ENCODE measurements around the gene CASP7. TPM values are rescaled to one million over a fixed set of nuclear protein-coding genes. Genes with fewer than 3 reads are reported as not detected.

Gene CASP7
- total and polyA plus RNA-seq, 4 donors = 16.5 to 35.2 (median 19.9) TPM

GRCh38 chr10:113695691-113696090 is 16.0 kb downstream of the CASP7 start:
- Histone ChIP-seq H3K4me1 (ENCODE audit: control insufficient read depth in 1 of 2, insufficient read depth in 2 of 2, low read length in 2 of 2) (no peaks in the 10 kb centered on the region), H3K4me3 (ENCODE audit: low read length in 2 of 2) (no peak overlapping the region), H3K36me3 (ENCODE audit: control insufficient read depth in 1 of 2, insufficient read depth in 2 of 2, low read length in 1 of 2) (peaks cover 8 to 15% of the 10 kb centered on the region in 2 donors), H3K9me3 (ENCODE audit: control insufficient read depth, low read length) (peaks cover 7% of the 10 kb centered on the region), H3K27ac (ENCODE audit: low read depth in 1 of 2, low read length in 2 of 2) (no peak overlapping the region), H3K27me3 (ENCODE audit: control insufficient read depth in 1 of 2, insufficient read depth in 2 of 2, low read length in 1 of 2) (no peaks in the 10 kb centered on the region)
- intact Hi-C loops (cut with DNase I) = no loop called here
- no peak for DNase-seq
- no peak for ATAC-seq (ENCODE audit: low FRiP score)
- WGBS, 2 donors = 100% methylated on average over 1 of the region's 1 CpG

DNA sequence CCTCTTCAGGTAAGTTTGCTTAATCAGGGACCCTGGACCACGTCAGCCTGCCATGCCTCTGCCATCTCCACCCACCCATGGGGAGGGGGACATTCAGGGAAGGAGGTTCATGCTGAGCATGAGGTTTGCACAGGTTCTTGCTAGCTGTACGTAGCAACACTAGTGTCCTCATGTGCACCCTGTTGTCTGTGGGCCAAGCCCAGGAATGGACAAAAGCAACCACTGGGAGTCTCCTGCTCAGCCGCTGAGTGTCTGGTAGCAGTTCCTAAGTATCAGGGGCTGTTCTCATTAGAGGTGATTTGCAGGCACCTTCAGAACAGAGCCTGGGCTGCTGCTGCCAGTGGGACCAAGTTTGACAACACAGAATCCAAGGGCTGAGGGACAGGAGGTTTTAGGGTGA is 17.9 kb downstream of the CASP7 start:
- Histone ChIP-seq H3K27ac (ENCODE audit: low read depth in 1 of 2, low read length in 2 of 2) (no peak overlapping the region), H3K27me3 (ENCODE audit: control insufficient read depth in 1 of 2, insufficient read depth in 2 of 2, low read length in 1 of 2) (no peaks in the 10 kb centered on the region), H3K4me3 (ENCODE audit: low read length in 2 of 2) (no peak overlapping the region), H3K36me3 (ENCODE audit: control insufficient read depth in 1 of 2, insufficient read depth in 2 of 2, low read length in 1 of 2) (peaks cover 8 to 12% of the 10 kb centered on the region in 2 donors), H3K9me3 (ENCODE audit: control insufficient read depth, low read length) (peaks cover 2% of the 10 kb centered on the region), H3K4me1 (ENCODE audit: control insufficient read depth in 1 of 2, insufficient read depth in 2 of 2, low read length in 2 of 2) (no peaks in the 10 kb centered on the region)
- intact Hi-C loops (cut with DNase I) = no loop called here
- WGBS, 2 donors = 76 to 93% methylated on average over 3 of the region's 3 CpGs
- no peak for DNase-seq
- no peak for ATAC-seq (ENCODE audit: low FRiP score)

DNA sequence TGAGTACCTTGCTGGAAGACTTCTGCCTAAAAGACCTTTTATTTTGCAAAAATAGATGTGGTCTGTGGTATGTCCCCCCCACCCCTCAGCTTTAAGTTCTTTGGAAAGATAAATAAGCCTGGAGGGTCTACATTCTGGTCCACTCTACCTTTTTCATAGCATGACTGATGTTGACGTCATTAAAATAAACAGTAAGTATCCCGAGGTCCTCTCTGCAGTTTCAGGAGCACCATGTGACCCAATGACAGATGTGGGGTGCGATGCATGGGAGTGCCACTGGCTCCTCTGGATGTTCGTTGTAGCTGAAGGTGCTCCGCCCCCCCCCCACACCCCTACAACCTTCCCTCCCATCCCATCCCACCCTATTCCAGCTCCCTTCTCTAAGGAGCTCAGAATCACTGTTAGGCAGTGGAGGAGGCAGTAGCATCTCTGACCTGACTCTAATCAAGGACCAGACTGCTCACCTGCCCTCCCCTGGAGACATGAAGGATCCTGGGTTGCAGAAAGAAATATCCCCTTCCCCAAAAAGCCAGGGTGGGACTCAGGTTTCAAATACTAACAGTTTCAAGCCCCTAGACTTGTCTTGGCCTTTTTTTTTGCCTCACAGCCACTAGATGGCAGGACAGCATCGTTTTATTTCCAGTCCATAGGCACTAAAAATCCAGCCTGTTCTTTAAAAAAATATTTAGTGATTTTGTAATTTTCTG is 25.1 kb downstream of the CASP7 start:
- WGBS, 2 donors = 33 to 39% methylated on average over 6 of the region's 6 CpGs
- DNase-seq = no peak
- Histone ChIP-seq H3K4me3 (ENCODE audit: low read length in 2 of 2) (no peak overlapping the region), H3K4me1 (ENCODE audit: control insufficient read depth in 1 of 2, insufficient read depth in 2 of 2, low read length in 2 of 2) (no peaks in the 10 kb centered on the region), H3K9me3 (ENCODE audit: control insufficient read depth, low read length) (no peaks in the 10 kb centered on the region), H3K27ac (ENCODE audit: low read depth in 1 of 2, low read length in 2 of 2) (no peak overlapping the region), H3K36me3 (ENCODE audit: control insufficient read depth in 1 of 2, insufficient read depth in 2 of 2, low read length in 1 of 2) (no peaks in the 10 kb centered on the region), H3K27me3 (ENCODE audit: control insufficient read depth in 1 of 2, insufficient read depth in 2 of 2, low read length in 1 of 2) (no peaks in the 10 kb centered on the region)
- intact Hi-C loops (cut with DNase I) = loop anchor here in 1 of 2 donors (10.0 kb wide), 2 partner anchors 90 to 400 kb away; no protein-coding TSS in a partner anchor
- no peak for ATAC-seq (ENCODE audit: low FRiP score)

DNA sequence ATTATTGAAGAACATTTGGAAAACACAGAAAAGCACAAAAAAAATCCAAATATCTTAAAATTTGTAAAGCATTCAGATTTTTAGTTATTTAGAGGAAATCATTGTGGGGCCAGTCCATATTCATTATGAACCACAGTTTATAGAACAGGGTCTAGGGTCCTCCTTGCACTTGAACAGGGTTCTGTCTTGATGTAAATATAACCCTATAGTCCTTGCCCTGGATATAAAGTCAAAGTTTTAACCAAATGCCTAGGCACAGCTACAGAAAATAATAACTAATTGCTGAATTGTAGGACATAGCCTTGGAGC is 25.6 kb downstream of the CASP7 start:
- no peaks in the 10 kb centered on the region for H3K9me3 ChIP-seq (ENCODE audit: control insufficient read depth, low read length)
- ATAC-seq (ENCODE audit: low FRiP score) (no peak), DNase-seq (no peak)
- H3K27me3 ChIP-seq (ENCODE audit: control insufficient read depth in 1 of 2, insufficient read depth in 2 of 2, low read length in 1 of 2) = no peaks in the 10 kb centered on the region
- peaks cover 0 to under 1% of the 10 kb centered on the region in 2 donors for H3K4me1 ChIP-seq (ENCODE audit: control insufficient read depth in 1 of 2, insufficient read depth in 2 of 2, low read length in 2 of 2)
- no peaks in the 10 kb centered on the region for H3K36me3 ChIP-seq (ENCODE audit: control insufficient read depth in 1 of 2, insufficient read depth in 2 of 2, low read length in 1 of 2)
- H3K4me3 ChIP-seq (ENCODE audit: low read length in 2 of 2) = no peak overlapping the region
- intact Hi-C loops (cut with DNase I) = loop anchor here in 1 of 2 donors (10.0 kb wide), 2 partner anchors 90 to 400 kb away; no protein-coding TSS in a partner anchor
- H3K27ac ChIP-seq (ENCODE audit: low read depth in 1 of 2, low read length in 2 of 2) = no peak overlapping the region

DNA sequence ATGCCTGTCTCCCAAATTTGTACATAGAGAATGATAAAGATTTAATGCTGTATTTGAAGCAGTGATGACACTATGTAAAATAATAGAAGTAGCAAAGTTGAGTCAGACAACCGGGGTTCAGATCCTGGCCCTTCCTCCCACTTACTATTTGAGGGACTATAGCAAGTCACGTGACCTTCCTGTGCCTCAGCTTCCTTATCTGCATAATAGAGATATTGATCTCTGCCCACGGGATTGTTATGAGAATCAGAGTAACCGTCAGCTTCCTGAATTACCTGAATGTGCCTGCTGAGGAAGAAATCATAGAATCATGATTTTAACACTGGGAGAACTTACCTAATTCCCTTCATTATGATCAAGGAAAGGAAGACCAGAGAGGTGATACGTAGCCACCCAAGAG is 26.9 kb downstream of the CASP7 start:
- Histone ChIP-seq H3K4me3 (ENCODE audit: low read length in 2 of 2) (no peak overlapping the region), H3K9me3 (ENCODE audit: control insufficient read depth, low read length) (no peaks in the 10 kb centered on the region), H3K27ac (ENCODE audit: low read depth in 1 of 2, low read length in 2 of 2) (no peak overlapping the region), H3K27me3 (ENCODE audit: control insufficient read depth in 1 of 2, insufficient read depth in 2 of 2, low read length in 1 of 2) (no peaks in the 10 kb centered on the region), H3K36me3 (ENCODE audit: control insufficient read depth in 1 of 2, insufficient read depth in 2 of 2, low read length in 1 of 2) (peaks cover 0 to 1% of the 10 kb centered on the region in 2 donors), H3K4me1 (ENCODE audit: control insufficient read depth in 1 of 2, insufficient read depth in 2 of 2, low read length in 2 of 2) (peaks cover 0 to 2% of the 10 kb centered on the region in 2 donors)
- WGBS, 2 donors = 76 to 80% methylated on average over 5 of the region's 5 CpGs
- no peak for ATAC-seq (ENCODE audit: low FRiP score)
- no peak for DNase-seq
- intact Hi-C loops (cut with DNase I) = loop anchor here in 1 of 2 donors (10.0 kb wide), 2 partner anchors 88 to 398 kb away; no protein-coding TSS in a partner anchor

GRCh38 chr10:113708640-113709039 is 28.9 kb downstream of the CASP7 start:
- Histone ChIP-seq H3K36me3 (ENCODE audit: control insufficient read depth in 1 of 2, insufficient read depth in 2 of 2, low read length in 1 of 2) (peaks cover 0 to 2% of the 10 kb centered on the region in 2 donors), H3K4me1 (ENCODE audit: control insufficient read depth in 1 of 2, insufficient read depth in 2 of 2, low read length in 2 of 2) (peaks cover 0 to 2% of the 10 kb centered on the region in 2 donors), H3K9me3 (ENCODE audit: control insufficient read depth, low read length) (no peaks in the 10 kb centered on the region), H3K27ac (ENCODE audit: low read depth in 1 of 2, low read length in 2 of 2) (no peak overlapping the region), H3K4me3 (ENCODE audit: low read length in 2 of 2) (no peak overlapping the region), H3K27me3 (ENCODE audit: control insufficient read depth in 1 of 2, insufficient read depth in 2 of 2, low read length in 1 of 2) (no peaks in the 10 kb centered on the region)
- 95% methylated on average over 6 of the region's 6 CpGs for WGBS, 2 donors
- ATAC-seq (ENCODE audit: low FRiP score) = no peak
- no peak for DNase-seq
- intact Hi-C loops (cut with DNase I) = loop anchor here in 1 of 2 donors (10.0 kb wide), 2 partner anchors 86 to 396 kb away; no protein-coding TSS in a partner anchor

- Histone ChIP-seq H3K27me3 (ENCODE audit: control insufficient read depth in 1 of 2, insufficient read depth in 2 of 2, low read length in 1 of 2) (no peaks in the 10 kb centered on the region), H3K27ac (ENCODE audit: low read depth in 1 of 2, low read length in 2 of 2) (no peak overlapping the region), H3K36me3 (ENCODE audit: control insufficient read depth in 1 of 2, insufficient read depth in 2 of 2, low read length in 1 of 2) (peaks cover 0 to 2% of the 10 kb centered on the region in 2 donors), H3K4me1 (ENCODE audit: control insufficient read depth in 1 of 2, insufficient read depth in 2 of 2, low read length in 2 of 2) (peaks cover 0 to 2% of the 10 kb centered on the region in 2 donors), H3K4me3 (ENCODE audit: low read length in 2 of 2) (no peak overlapping the region), H3K9me3 (ENCODE audit: control insufficient read depth, low read length) (no peaks in the 10 kb centered on the region)
- 50 to 59% methylated on average over 8 of the region's 8 CpGs for WGBS, 2 donors
- DNase-seq (no peak), ATAC-seq (ENCODE audit: low FRiP score) (no peak)
- intact Hi-C loops (cut with DNase I) = loop anchor here in 1 of 2 donors (10.0 kb wide), 2 partner anchors 85 to 395 kb away; no protein-coding TSS in a partner anchor
Observed at GRCh38 chr10:113709221-113709838, 29.6 kb downstream of the CASP7 start.

DNA sequence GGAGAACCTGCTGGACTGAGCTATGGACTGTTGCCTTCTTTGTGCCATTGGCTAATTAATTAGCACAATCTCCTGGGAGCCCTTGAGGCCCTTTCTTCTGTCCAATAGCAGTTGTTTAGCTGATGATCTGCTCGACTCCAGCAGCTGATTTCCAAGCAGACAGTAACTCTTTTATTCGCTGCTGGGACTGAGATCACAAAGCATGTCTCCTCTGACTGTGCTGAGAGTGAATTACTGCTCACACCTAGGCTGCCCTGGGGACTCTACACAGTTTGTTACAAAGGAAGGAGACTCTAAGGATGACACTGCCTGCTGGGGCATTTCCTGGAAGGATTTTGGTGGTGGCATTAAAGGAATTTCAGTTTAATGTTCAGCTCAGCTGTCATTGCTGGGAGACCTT is 31.4 kb downstream of the CASP7 start:
- intact Hi-C loops (cut with DNase I) = no loop called here
- WGBS, 2 donors = 75 to 78% methylated on average over 2 of the region's 2 CpGs
- Histone ChIP-seq H3K27me3 (ENCODE audit: control insufficient read depth in 1 of 2, insufficient read depth in 2 of 2, low read length in 1 of 2) (no peaks in the 10 kb centered on the region), H3K4me1 (ENCODE audit: control insufficient read depth in 1 of 2, insufficient read depth in 2 of 2, low read length in 2 of 2) (peaks cover 0 to 2% of the 10 kb centered on the region in 2 donors), H3K36me3 (ENCODE audit: control insufficient read depth in 1 of 2, insufficient read depth in 2 of 2, low read length in 1 of 2) (peaks cover 0 to 2% of the 10 kb centered on the region in 2 donors), H3K4me3 (ENCODE audit: low read length in 2 of 2) (no peak overlapping the region), H3K27ac (ENCODE audit: low read depth in 1 of 2, low read length in 2 of 2) (no peak overlapping the region), H3K9me3 (ENCODE audit: control insufficient read depth, low read length) (no peaks in the 10 kb centered on the region)
- ATAC-seq (ENCODE audit: low FRiP score) (no peak), DNase-seq (no peak)

GRCh38 chr10:113712024-113712423 is 32.3 kb downstream of the CASP7 start:
- ATAC-seq (ENCODE audit: low FRiP score) (no peak), DNase-seq (no peak)
- intact Hi-C loops (cut with DNase I) = no loop called here
- Histone ChIP-seq H3K4me1 (ENCODE audit: control insufficient read depth in 1 of 2, insufficient read depth in 2 of 2, low read length in 2 of 2) (peaks cover 0 to 2% of the 10 kb centered on the region in 2 donors), H3K27me3 (ENCODE audit: control insufficient read depth in 1 of 2, insufficient read depth in 2 of 2, low read length in 1 of 2) (no peaks in the 10 kb centered on the region), H3K27ac (ENCODE audit: low read depth in 1 of 2, low read length in 2 of 2) (no peak overlapping the region), H3K4me3 (ENCODE audit: low read length in 2 of 2) (no peak overlapping the region), H3K36me3 (ENCODE audit: control insufficient read depth in 1 of 2, insufficient read depth in 2 of 2, low read length in 1 of 2) (peaks cover 0 to 2% of the 10 kb centered on the region in 2 donors), H3K9me3 (ENCODE audit: control insufficient read depth, low read length) (no peaks in the 10 kb centered on the region)
- 92 to 97% methylated on average over 3 of the region's 3 CpGs for WGBS, 2 donors
